GM23338 (cell line): ENCODE data around the gene JAG1. TPM values are rescaled to one million over a fixed set of nuclear protein-coding genes. Genes with fewer than 3 reads are reported as not detected.

Source experiments
- ATAC-seq: fragments of 200-7000 bp; cut with Tn5 transposase; 3 replicates; pipeline ENCODE4 v1.9.1; 2020
- DNase-seq: peaks from one replicate; pipeline ENCODE4 v3.0.0-alpha.2; 2015; ENCODE audit warnings: low spot score
- H2AFZ ChIP-seq: fragments of 200-600 bp; sonication (generic); 2 replicates; pipeline ENCODE4 v1.8.0; 2016; ENCODE audit warnings: antibody characterized with exemption, mild to moderate bottlenecking, moderate library complexity
- H3F3A ChIP-seq: fragments of 200-600 bp; sonication (generic); replicated peaks from 2 replicates; pipeline ENCODE4 v1.8.0; 2017; ENCODE audit warnings: antibody characterized with exemption, mixed run types, low read depth
- H3K27ac ChIP-seq: fragments of 200-600 bp; sonication (generic); 2 replicates; pipeline ENCODE4 v1.6.1; 2016; ENCODE audit warnings: low read depth
- H3K27me3 ChIP-seq: fragments of 200-600 bp; sonication (generic); 2 replicates; pipeline ENCODE4 v1.8.0; 2016; ENCODE audit warnings: mild to moderate bottlenecking, mixed run types, moderate library complexity; ENCODE audit not compliant: insufficient read depth
- H3K36me3 ChIP-seq: fragments of 200-600 bp; sonication (generic); 2 replicates; pipeline ENCODE4 v1.8.0; 2016; ENCODE audit warnings: mild to moderate bottlenecking; ENCODE audit not compliant: insufficient read depth
- H3K4me1 ChIP-seq: fragments of 200-600 bp; sonication (generic); 2 replicates; pipeline ENCODE4 v1.8.0; 2016; ENCODE audit warnings: mild to moderate bottlenecking, moderate library complexity; ENCODE audit not compliant: insufficient read depth
- H3K4me2 ChIP-seq: fragments of 200-600 bp; sonication (generic); 2 replicates; pipeline ENCODE4 v1.7.1; 2017; ENCODE audit warnings: mixed run types
- H3K4me3 ChIP-seq: fragments of 200-600 bp; sonication (generic); 2 replicates; pipeline ENCODE4 v1.6.1; 2016; ENCODE audit warnings: mixed run types
- H3K79me2 ChIP-seq: fragments of 200-600 bp; sonication (generic); replicated peaks from 2 replicates; pipeline ENCODE4 v1.8.0; 2017; ENCODE audit warnings: mild to moderate bottlenecking; ENCODE audit not compliant: insufficient read depth
- H3K9me2 ChIP-seq: fragments of 200-600 bp; sonication (generic); 2 replicates; pipeline ENCODE4 v1.8.0; 2017; ENCODE audit not compliant: insufficient read depth
- H4K20me1 ChIP-seq: fragments of 200-600 bp; sonication (generic); replicated peaks from 2 replicates; pipeline ENCODE4 v1.8.0; 2017; ENCODE audit warnings: mild to moderate bottlenecking; ENCODE audit not compliant: insufficient read depth
- H3K27ac Mint-ChIP-seq: 2 replicates; pipeline ENCODE4 v1.8.0; 2020; ENCODE audit warnings: inconsistent platforms, mild to moderate bottlenecking, moderate library complexity, mixed read lengths
- H3K27me3 Mint-ChIP-seq: 3 replicates; pipeline ENCODE4 v1.8.0; 2022; ENCODE audit warnings: low read depth, mild to moderate bottlenecking, moderate library complexity, mixed read lengths, inconsistent platforms; ENCODE audit not compliant: insufficient read depth, poor library complexity
- H3K36me3 Mint-ChIP-seq: 3 replicates; pipeline ENCODE4 v1.8.0; 2021; ENCODE audit warnings: low read depth, mild to moderate bottlenecking, inconsistent platforms, moderate library complexity, mixed read lengths
- H3K4me1 Mint-ChIP-seq: 3 replicates; pipeline ENCODE4 v1.8.0; 2020; ENCODE audit warnings: mild to moderate bottlenecking, inconsistent platforms, mixed read lengths
- H3K4me3 Mint-ChIP-seq: 3 replicates; pipeline ENCODE4 v1.8.0; 2021; ENCODE audit warnings: moderate library complexity, mild to moderate bottlenecking, inconsistent platforms, mixed read lengths
- H3K9me3 Mint-ChIP-seq: 3 replicates; pipeline ENCODE4 v1.8.0; 2020; ENCODE audit warnings: moderate library complexity, mild to moderate bottlenecking, inconsistent platforms, mixed read lengths
- CREB1 ChIP-seq: fragments of 250-450 bp; sonication (Bioruptor Pico); IDR thresholded peaks from 2 replicates; pipeline ENCODE4 v1.5.0; 2020; ENCODE audit warnings: low read depth, mild to moderate bottlenecking, moderate library complexity
- CTCF ChIP-seq, 2 experiments: fragments of 200-600 bp in 1 of 2; sonication (generic) in 1 of 2; conservative IDR thresholded peaks; 2 replicates each; pipeline versions ENCODE4 v1.5.1 to v1.6.1; 2016 to 2017; ENCODE audit warnings: antibody characterized with exemption in 2 of 2, low read depth in 2 of 2, mild to moderate bottlenecking in 2 of 2, moderate library complexity in 1 of 2
- ETS1 ChIP-seq: IDR thresholded peaks from 2 replicates; pipeline ENCODE4 v1.6.1; 2016; ENCODE audit warnings: antibody characterized with exemption
- EZH2 ChIP-seq: fragments of 200-600 bp; sonication (generic); IDR thresholded peaks from one replicate; pipeline ENCODE4 v1.8.0; 2017; ENCODE audit warnings: antibody characterized with exemption, mild to moderate bottlenecking, low read depth; ENCODE audit not compliant: unreplicated experiment
- EZH2phosphoT487 ChIP-seq: fragments of 200-600 bp; sonication (generic); IDR thresholded peaks from one replicate; pipeline ENCODE4 v1.8.1; 2018; ENCODE audit warnings: antibody characterized with exemption; ENCODE audit not compliant: unreplicated experiment
- JUNB ChIP-seq: IDR thresholded peaks from one replicate; pipeline ENCODE4 v1.6.1; 2016; ENCODE audit warnings: antibody characterized with exemption; ENCODE audit not compliant: unreplicated experiment
- NANOG ChIP-seq: IDR thresholded peaks from 2 replicates; pipeline ENCODE4 v1.6.1; 2016; ENCODE audit warnings: antibody characterized with exemption, borderline replicate concordance
- POLR2AphosphoS5 ChIP-seq: IDR thresholded peaks from 2 replicates; pipeline ENCODE4 v1.6.1; 2016; ENCODE audit warnings: antibody characterized with exemption, low read depth
- REST ChIP-seq: IDR thresholded peaks from one replicate; pipeline ENCODE4 v1.6.1; 2018; ENCODE audit warnings: antibody characterized with exemption; ENCODE audit not compliant: unreplicated experiment
- STAT1 ChIP-seq: IDR thresholded peaks from one replicate; pipeline ENCODE4 v1.6.1; 2016; ENCODE audit warnings: antibody characterized with exemption; ENCODE audit not compliant: unreplicated experiment
- ZNF114 ChIP-seq: fragments of 250-450 bp; sonication (Bioruptor Pico); IDR thresholded peaks from 2 replicates; pipeline ENCODE4 v1.5.0; 2020; ENCODE audit warnings: mild to moderate bottlenecking, moderate library complexity
- ZNF331 ChIP-seq: fragments of 250-450 bp; sonication (Bioruptor Pico); IDR thresholded peaks from 2 replicates; pipeline ENCODE4 v1.5.0; 2020; ENCODE audit warnings: low read depth, mild to moderate bottlenecking, moderate library complexity
- ZNF462 ChIP-seq: fragments of 250-450 bp; sonication (Bioruptor Pico); IDR thresholded peaks from 2 replicates; pipeline ENCODE4 v1.5.0; 2020; ENCODE audit warnings: mild to moderate bottlenecking, moderate library complexity
- polyA plus RNA-seq: library from polyadenylated mRNA; unstranded; fragments of >200 nt; fragmentation: Nextera tagmentation; extraction: Ambion mirVana; gene quantifications from 2 replicates; pipeline ENCODE4 v1.2.1, GENCODE V29; 2016
- total RNA-seq: library from RNA; depleted of rRNA; stranded (reverse); fragments of >200 nt; shearing (Covaris generic); gene quantifications from 2 replicates; pipeline ENCODE4 v1.2.3, GENCODE V29; 2014

JAG1 gene
- total and polyA plus RNA-seq, 2 experiments from 2014 or later, result 9.7 to 46.5 TPM

- Mint-ChIP-seq H3K36me3 (no peaks in the 10 kb centered on the region), H3K27me3 (no peaks in the 10 kb centered on the region), H3K9me3 (no peaks in the 10 kb centered on the region), H3K4me1 (peaks cover 5% of the 10 kb centered on the region; the same call in 2 of the 3 replicates), H3K4me3 (no peak overlapping the region), H3K27ac (no peak overlapping the region)
- Histone ChIP-seq H3K4me3 (no peak overlapping the region), H3F3A (no peaks in the 10 kb centered on the region), H4K20me1 (no peaks in the 10 kb centered on the region), H3K27ac (no peak overlapping the region), H3K27me3 (no peaks in the 10 kb centered on the region), H3K36me3 (no peaks in the 10 kb centered on the region), H3K9me2 (no peaks in the 10 kb centered on the region), H3K4me2 (no peak overlapping the region), H3K79me2 (no peaks in the 10 kb centered on the region), H2AFZ (no peak overlapping the region), H3K4me1 (no peaks in the 10 kb centered on the region)
- no peak for ATAC-seq
- no peak for DNase-seq
- TF ChIP-seq ZNF331 (CRISPR knock-in tag) (no peak), ZNF462 (CRISPR knock-in tag) (no peak), CREB1 (no peak), POLR2AphosphoS5 (no peak), REST (no peak), EZH2phosphoT487 (no peak), CTCF (conservative IDR thresholded peaks at IDR 0.05; ENCODE audit: low read depth in 2 of 2) (no peak), STAT1 (no peak), EZH2 (no peak), ETS1 (no peak), JUNB (no peak), ZNF114 (CRISPR knock-in tag) (no peak), NANOG (no peak)
Measured at GRCh38 chr20:10595985-10596384, 77.8 kb downstream of the JAG1 start.
